SU-DHL-6 (cell line): ENCODE results near the gene PRKN.
"Not testable (repeated sequence)": the region's sequence is repeated elsewhere in the genome, so short reads cannot be mapped to it uniquely, and the experiment has no call there.

Source experiments
- EZH2phosphoT487 ChIP-seq: fragments of 200-600 bp; sonication (generic), shearing (Covaris generic); conservative IDR thresholded peaks from 2 replicates; pipeline ENCODE4 v1.6.1; 2018; ENCODE audit warnings: mild to moderate bottlenecking, antibody characterized with exemption, low read length, moderate library complexity, mixed read lengths
- TF ChIP-seq, protein P1 (sequence below): fragments of 200-600 bp; sonication (generic); IDR thresholded peaks from one replicate; pipeline ENCODE4 v1.5.1; 2017; ENCODE audit warnings: antibody characterized with exemption, mild to moderate bottlenecking, low read length, moderate library complexity; ENCODE audit not compliant: insufficient read depth, poor library complexity, severe bottlenecking

DNA sequence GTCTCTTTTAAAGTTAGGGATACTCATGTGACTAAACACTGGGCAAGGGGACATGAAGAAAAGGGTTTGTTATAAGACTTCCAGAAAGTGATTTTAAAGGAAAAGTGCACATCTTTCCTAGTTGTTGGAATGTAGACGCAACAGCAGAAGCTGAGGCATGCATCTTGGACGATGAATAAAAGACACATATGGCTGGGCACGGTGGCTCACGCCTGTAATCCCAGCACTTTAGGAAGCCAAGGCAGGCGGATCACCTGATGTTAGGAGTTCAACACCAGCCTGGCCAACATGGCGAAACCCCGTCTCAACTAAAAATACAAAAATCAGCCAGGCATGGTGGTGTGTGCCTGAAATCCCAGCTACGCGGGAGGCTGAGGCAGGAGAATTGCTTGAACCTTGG lies 905.4 kb downstream of the PRKN start:
- TF ChIP-seq, protein P1, sequence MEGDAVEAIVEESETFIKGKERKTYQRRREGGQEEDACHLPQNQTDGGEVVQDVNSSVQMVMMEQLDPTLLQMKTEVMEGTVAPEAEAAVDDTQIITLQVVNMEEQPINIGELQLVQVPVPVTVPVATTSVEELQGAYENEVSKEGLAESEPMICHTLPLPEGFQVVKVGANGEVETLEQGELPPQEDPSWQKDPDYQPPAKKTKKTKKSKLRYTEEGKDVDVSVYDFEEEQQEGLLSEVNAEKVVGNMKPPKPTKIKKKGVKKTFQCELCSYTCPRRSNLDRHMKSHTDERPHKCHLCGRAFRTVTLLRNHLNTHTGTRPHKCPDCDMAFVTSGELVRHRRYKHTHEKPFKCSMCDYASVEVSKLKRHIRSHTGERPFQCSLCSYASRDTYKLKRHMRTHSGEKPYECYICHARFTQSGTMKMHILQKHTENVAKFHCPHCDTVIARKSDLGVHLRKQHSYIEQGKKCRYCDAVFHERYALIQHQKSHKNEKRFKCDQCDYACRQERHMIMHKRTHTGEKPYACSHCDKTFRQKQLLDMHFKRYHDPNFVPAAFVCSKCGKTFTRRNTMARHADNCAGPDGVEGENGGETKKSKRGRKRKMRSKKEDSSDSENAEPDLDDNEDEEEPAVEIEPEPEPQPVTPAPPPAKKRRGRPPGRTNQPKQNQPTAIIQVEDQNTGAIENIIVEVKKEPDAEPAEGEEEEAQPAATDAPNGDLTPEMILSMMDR, result not testable (repeated sequence)
- not testable (repeated sequence) for TF ChIP-seq EZH2phosphoT487
